Activated CD8-positive, alpha-beta memory T cell treated with anti-CD3 and anti-CD28 coated beads for 36 hours (primary cell): ENCODE data around the gene RGS16. TPM values are rescaled to one million over a fixed set of nuclear protein-coding genes. Genes with fewer than 3 reads are reported as not detected.

Experiments used
- CTCF ChIA-PET: fragments of 350-600 bp; sonication (Branson Sonifier 250); formaldehyde crosslinking; loops from one replicate; lab custom pipeline; 2021; ENCODE audit warnings: antibody characterized with exemption; lab: Charles Lee
- POLR2A ChIA-PET: fragments of 350-600 bp; sonication (Branson Sonifier 250); formaldehyde crosslinking; loops from one replicate; lab custom pipeline; 2021; ENCODE audit warnings: antibody characterized with exemption; lab: Charles Lee
- total RNA-seq, 2 experiments: library from RNA; stranded (reverse); gene quantifications; one replicate each; pipeline ENCODE4 v1.2.3, GENCODE V29; 2021

Gene RGS16, protein sequence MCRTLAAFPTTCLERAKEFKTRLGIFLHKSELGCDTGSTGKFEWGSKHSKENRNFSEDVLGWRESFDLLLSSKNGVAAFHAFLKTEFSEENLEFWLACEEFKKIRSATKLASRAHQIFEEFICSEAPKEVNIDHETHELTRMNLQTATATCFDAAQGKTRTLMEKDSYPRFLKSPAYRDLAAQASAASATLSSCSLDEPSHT
- total RNA-seq: 10 to 100 TPM; 77.5 to 79.4 TPM

GRCh38 chr1:182604175-182605164 lies at the start of gene RGS16:
RGS16 (minus strand) TSS chr1:182604389; CDS start chr1:182604259, 130 bp downstream.
- CTCF ChIA-PET: interaction anchor here (0.9 to 30.8 kb wide), 8 partner anchors 9 to 182 kb away, joined by 3 to 459 read pairs (median 4); partner anchors contain the start of gene NPL

GRCh38 chr1:182653986-182654385 lies 49.8 kb upstream of the RGS16 start:
- ChIA-PET CTCF (no interaction called here), POLR2A (no interaction called here)

More at GRCh38 chr1:182604175-182605164, at the start of gene RGS16:
- POLR2A ChIA-PET: interaction anchor here (1.4 to 1.7 kb wide), 2 partner anchors 11 kb away, joined by 9 to 19 read pairs; no protein-coding TSS in a partner anchor

DNA sequence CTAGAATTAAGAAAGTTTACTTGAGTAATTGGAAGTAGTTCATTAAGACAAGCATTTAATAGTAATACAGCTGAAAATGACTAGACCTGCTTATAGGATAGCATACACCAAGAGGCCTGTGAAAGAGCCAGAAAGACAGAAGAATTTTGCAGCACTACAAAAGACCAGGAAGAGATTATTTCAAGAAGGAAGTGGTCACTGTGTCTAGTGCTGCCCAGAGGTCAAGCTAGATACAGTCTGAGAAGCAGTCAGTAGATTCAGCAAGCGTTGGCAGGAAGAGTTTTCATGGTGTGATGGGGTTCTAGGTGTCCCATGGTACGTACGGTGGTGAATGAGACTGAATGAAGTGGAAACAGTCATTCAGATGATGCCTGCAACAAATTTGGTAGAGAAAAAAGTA lies 48.7 kb upstream of the RGS16 start:
- CTCF ChIA-PET: no interaction called here
- POLR2A ChIA-PET: no interaction called here

DNA sequence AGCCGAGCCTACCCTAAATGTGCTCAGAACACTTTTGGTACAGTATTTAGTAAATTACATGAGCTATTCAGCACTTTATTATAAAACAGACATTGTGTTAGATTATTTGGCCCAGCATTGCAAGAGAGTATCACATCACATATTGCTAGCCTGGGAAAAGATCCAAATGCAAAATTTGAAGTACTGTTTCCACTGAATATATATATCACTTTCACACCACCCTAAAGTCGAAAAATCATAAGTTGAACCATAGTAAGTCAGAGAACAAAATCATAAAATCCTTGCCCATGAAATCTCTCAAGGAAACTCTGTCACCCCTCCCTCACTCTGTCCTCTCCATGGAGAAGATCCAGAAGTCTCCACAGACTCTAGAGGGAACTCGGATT lies 47.1 kb upstream of the RGS16 start:
- POLR2A ChIA-PET: no interaction called here
- CTCF ChIA-PET: no interaction called here

GRCh38 chr1:182650678-182651338 lies 46.6 kb upstream of the RGS16 start:
- ChIA-PET CTCF (no interaction called here), POLR2A (no interaction called here)

- CTCF ChIA-PET: no interaction called here
- POLR2A ChIA-PET: no interaction called here
Measured at GRCh38 chr1:182649041-182649440, 44.9 kb upstream of the RGS16 start.

DNA sequence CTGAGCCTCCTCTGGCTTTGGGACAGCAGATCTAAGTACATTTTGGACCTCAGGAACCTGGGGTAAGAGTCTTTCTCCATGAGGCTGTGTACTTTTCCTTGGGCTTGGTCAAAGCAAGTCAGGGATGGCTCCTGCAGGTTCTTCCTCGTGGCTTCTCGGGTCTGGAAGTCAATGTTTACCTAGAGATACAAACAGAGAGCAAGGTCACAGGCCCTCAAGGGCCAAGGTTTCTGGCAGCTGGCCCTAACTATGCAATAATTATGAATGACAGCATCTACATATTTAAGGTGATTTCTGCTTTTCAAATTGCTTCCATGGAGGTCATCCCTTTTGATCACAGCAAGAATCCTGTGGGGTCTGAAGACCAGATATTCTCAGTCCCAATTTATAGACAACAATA lies 42.5 kb upstream of the RGS16 start:
- CTCF ChIA-PET: no interaction called here
- POLR2A ChIA-PET: no interaction called here

GRCh38 chr1:182644886-182645285 lies 40.7 kb upstream of the RGS16 start:
- POLR2A ChIA-PET: no interaction called here
- CTCF ChIA-PET: no interaction called here

GRCh38 chr1:182643699-182644098 lies 39.5 kb upstream of the RGS16 start:
- POLR2A ChIA-PET: no interaction called here
- CTCF ChIA-PET: no interaction called here

DNA sequence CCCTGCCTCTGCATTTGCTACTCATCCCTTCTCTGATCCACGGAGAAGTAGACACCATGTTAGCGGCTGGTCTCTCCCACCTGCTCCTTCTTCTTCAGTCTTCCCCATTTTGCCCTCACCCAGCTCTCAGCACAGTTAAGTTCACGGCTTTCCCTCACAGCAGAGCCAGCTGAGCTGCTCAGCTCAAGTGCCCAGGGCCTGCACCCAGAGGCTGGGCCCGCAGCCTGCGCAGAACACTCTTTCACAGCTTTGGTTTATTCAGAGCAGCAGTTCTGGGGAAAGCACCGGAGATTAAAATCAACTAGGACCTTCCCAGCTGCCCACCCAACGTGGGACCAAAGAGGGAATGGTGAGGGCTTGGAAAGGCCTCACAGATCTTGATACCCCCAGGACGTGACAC lies 38.3 kb upstream of the RGS16 start:
- CTCF ChIA-PET: no interaction called here
- POLR2A ChIA-PET: no interaction called here

- CTCF ChIA-PET: no interaction called here
- POLR2A ChIA-PET: no interaction called here
Measured at GRCh38 chr1:182641561-182641960, 37.4 kb upstream of the RGS16 start.

DNA sequence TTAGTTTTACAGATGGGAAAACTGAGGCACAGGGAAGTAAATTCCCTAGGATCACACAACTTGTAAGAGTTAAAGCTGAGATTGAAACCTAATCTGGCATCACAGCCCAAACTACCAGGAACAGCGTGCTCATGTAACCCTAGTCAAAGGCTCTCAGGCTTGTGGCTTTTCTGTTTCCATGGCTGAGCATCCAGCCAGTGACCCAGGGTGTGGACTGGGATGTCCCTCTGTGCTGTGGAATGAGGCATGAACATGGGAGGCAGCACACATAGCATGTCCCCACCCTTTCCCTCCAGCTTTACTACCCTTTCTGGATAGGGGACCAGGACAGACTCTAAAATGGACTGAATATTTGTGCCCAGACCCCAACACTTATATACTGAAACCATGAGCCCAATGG lies 35.1 kb upstream of the RGS16 start:
- CTCF ChIA-PET: no interaction called here
- POLR2A ChIA-PET: no interaction called here

DNA sequence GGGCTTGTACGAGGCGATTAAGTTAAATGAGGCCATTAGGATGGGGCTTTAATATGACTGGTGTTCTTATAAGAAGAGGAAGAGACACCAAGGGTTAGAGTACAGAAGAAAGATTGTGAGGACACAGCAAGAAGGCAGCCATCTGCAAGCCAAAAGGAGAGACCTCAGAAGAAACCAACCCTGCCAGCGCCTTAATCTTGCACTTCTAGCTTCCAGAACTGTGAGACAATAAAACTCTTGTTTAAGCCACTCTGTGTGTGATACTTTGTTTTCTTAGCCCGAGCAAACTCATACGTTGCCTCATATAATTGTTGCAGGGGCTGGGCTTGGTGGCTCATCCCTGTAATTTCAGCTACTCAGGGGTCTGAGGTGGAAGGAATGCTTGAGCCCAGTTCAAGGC lies 33.6 kb upstream of the RGS16 start:
- ChIA-PET CTCF (interaction anchor here (1.0 kb wide), 1 partner anchor 39 kb away, joined by 3 read pairs; no protein-coding TSS in a partner anchor), POLR2A (no interaction called here)

DNA sequence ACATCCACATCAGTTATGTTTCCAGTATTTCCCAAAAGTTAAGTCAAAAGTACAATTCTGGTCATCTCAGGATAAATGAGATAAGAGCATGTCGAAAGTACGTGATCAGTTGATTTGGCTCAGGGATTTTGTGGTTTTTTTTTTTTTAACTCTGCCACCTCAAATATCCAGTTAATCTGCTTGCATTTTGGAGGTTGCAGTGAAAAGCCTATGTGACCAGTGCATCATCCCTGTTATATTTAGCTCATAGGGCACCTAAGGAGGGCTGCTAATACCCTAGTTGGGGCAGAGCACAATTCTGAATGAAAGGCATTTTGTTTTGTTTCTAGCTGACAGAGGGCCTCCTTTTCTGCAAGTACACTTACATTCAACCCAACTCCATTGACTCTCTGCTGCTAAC lies 31.7 kb upstream of the RGS16 start:
- ChIA-PET CTCF (interaction anchor here (1.2 kb wide), 1 partner anchor 34 kb away, joined by 3 read pairs; no protein-coding TSS in a partner anchor), POLR2A (no interaction called here)

DNA sequence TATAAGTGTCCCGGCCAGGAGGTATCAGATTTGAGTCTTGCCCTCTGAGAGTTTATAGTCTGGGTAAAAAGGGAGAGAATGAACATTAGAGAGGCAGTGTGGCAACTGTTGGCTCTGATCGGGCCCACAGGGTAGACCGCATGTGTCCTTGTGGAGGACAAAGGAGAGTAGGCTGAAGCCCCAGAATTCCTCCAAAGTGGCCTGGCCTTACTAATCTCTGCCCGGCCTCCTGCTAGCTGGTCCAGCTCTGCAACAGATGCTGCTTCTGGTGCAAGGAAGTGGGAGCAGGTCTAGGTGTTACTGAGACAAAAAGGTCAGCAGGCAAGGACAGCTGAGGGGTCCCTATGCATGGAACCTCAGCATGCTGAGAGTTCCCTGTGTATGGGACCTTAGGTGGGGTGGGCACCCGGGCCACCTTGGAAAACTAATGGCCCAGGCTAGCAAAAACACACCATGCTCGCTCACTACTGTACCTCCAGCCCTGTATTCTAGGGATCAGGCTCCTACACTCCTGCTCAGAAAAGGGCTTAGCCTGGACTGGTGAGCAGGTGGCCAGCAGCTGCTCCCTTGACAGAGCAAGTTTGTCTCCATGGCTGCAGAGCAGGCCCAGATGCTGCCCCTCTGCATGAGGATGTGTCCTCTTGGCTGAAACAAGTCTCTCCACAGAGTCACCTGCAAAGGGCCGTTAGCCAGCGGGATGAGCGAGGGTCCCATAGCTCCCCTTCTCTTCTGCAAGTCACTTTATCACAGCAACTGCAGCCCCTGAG lies 30.3 kb upstream of the RGS16 start:
- POLR2A ChIA-PET: no interaction called here
- CTCF ChIA-PET: no interaction called here

- POLR2A ChIA-PET: no interaction called here
- CTCF ChIA-PET: no interaction called here
Measured at GRCh38 chr1:182633657-182634281, 29.6 kb upstream of the RGS16 start.

DNA sequence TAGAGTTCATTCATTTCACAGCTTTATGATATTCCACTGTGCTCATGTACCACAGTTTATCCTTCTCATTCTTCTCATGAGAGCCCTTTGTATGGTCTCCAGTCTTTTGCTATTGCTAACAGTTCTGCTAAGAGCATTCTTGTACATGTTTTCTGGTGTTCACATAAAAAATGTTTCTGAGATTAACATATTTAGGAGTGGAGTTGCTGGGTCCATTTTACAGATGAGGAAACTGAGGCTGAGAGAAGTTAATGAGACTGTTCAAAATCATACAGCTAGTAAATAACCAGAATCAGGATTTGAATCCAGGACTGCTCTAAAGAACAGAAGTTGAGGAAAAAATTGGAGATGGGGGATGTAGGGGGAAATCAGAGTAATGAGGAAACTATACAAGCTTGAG lies 28.8 kb upstream of the RGS16 start:
- ChIA-PET POLR2A (no interaction called here), CTCF (interaction anchor here (1.5 kb wide), 1 partner anchor 34 kb away, joined by 3 read pairs; no protein-coding TSS in a partner anchor)

DNA sequence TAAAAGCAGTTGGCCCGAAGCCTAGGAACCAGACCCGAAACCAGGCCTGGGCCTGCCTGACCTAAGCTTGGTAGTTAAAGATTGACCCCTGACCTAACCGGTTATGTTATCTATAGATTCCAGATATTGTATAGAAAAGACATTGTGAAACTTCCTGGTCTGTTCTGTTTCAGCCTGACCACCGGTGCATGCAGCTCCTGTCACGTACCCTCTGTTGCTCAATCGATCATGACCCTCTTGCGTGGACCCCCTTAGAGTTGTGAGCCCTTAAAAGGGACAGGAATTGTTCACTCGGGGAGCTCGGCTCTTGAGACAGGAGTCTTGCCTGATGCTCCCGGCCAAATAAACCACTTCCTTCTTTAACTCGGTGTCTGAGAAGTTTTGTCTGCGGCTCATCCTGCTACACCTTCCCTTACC lies 28.3 kb upstream of the RGS16 start:
- ChIA-PET POLR2A (interaction anchor here (0.7 kb wide), 1 partner anchor 32 kb away, joined by 6 read pairs; no protein-coding TSS in a partner anchor), CTCF (interaction anchor here (1.5 kb wide), 1 partner anchor 33 kb away, joined by 3 read pairs; no protein-coding TSS in a partner anchor)
